ENCODE measurements around the gene DUSP28. TPM values are rescaled to one million over a fixed set of nuclear protein-coding genes. Genes with fewer than 3 reads are reported as not detected.
"Not testable (repeated sequence)": the region's sequence is repeated elsewhere in the genome, so short reads cannot be mapped to it uniquely, and the experiment has no call there.

The DUSP28 gene
- total RNA-seq, 4 donors from 2014 or later, result 6.3 to 10.4 (median 8.3) TPM

- H3K27me3 ChIP-seq, result no peaks in the 10 kb centered on the region
- H3K36me3 ChIP-seq, result peaks cover 7% of the 10 kb centered on the region
- DNase-seq (ENCODE audit: low spot score in 2 of 2), result peak in 1 of 2 donors; percentile 55
- TF ChIP-seq POLR2A (IDR thresholded peaks at IDR 0.05) (no peak), EP300 (IDR thresholded peaks at IDR 0.05) (no peak), CTCF (IDR thresholded peaks at IDR 0.05) (no peak), POLR2AphosphoS5 (IDR thresholded peaks at IDR 0.05) (no peak)
- H3K4me1 ChIP-seq, result peaks cover 56% of the 10 kb centered on the region
- H3K27ac ChIP-seq, result no peak overlapping the region
- H3K9me3 ChIP-seq, result no peaks in the 10 kb centered on the region
- peak overlapping the region; percentile 55 for H3K4me3 ChIP-seq
- WGBS, result 82% methylated on average over 16 of the region's 18 CpGs
Measured at GRCh38 chr2:240558236-240558761, 1.9 kb upstream of the DUSP28 start.

- DNase-seq (ENCODE audit: low spot score in 2 of 2), result no peak
- Histone ChIP-seq H3K9me3 (no peaks in the 10 kb centered on the region), H3K4me1 (peaks cover 59% of the 10 kb centered on the region), H3K4me3 (peak overlapping the region; percentile 63), H3K36me3 (peaks cover 5% of the 10 kb centered on the region), H3K27me3 (no peaks in the 10 kb centered on the region), H3K27ac (no peak overlapping the region)
- WGBS, result 88% methylated on average over 3 of the region's 3 CpGs
- TF ChIP-seq EP300 (IDR thresholded peaks at IDR 0.05) (no peak), POLR2AphosphoS5 (IDR thresholded peaks at IDR 0.05) (no peak), POLR2A (IDR thresholded peaks at IDR 0.05) (no peak), CTCF (IDR thresholded peaks at IDR 0.05) (no peak)
Measured at GRCh38 chr2:240559286-240559685, 871 bp upstream of the DUSP28 start.

GRCh38 chr2:240560480-240561324, 545 bp downstream of the DUSP28 start:
- H3K27ac ChIP-seq, result peak overlapping the region; percentile 96
- no peaks in the 10 kb centered on the region for H3K9me3 ChIP-seq
- H3K4me1 ChIP-seq, result peaks cover 73% of the 10 kb centered on the region
- H3K4me3 ChIP-seq, result peak overlapping the region; percentile 63
- no peaks in the 10 kb centered on the region for H3K27me3 ChIP-seq
- no peaks in the 10 kb centered on the region for H3K36me3 ChIP-seq
- DNase-seq (ENCODE audit: low spot score in 2 of 2), result peak; percentile 100
- peak in 2 of 3 donors; percentile 22 to 40 for TF ChIP-seq POLR2AphosphoS5 (IDR thresholded peaks at IDR 0.05)
- TF ChIP-seq CTCF (IDR thresholded peaks at IDR 0.05), result peak; percentile 20 to 50
- TF ChIP-seq POLR2A (IDR thresholded peaks at IDR 0.05), result peak; percentile 7 to 54
- no peak for TF ChIP-seq EP300 (IDR thresholded peaks at IDR 0.05)
- 0% methylated on average over 6 of the region's 101 CpGs for WGBS

- no peak for TF ChIP-seq POLR2AphosphoS5 (IDR thresholded peaks at IDR 0.05)
- TF ChIP-seq POLR2A (IDR thresholded peaks at IDR 0.05), result peak in 1 of 2 donors; percentile 20
- TF ChIP-seq CTCF (IDR thresholded peaks at IDR 0.05), result no peak
- peak overlapping the region; percentile 96 for H3K27ac ChIP-seq
Measured at GRCh38 chr2:240561325-240561971, 1.3 kb downstream of the DUSP28 start.

GRCh38 chr2:240563231-240563630, 3.1 kb downstream of the DUSP28 start:
- not testable (repeated sequence) for H3K36me3 ChIP-seq, H3K27ac ChIP-seq, H3K9me3 ChIP-seq, H3K27me3 ChIP-seq, H3K4me3 ChIP-seq
- DNase-seq (ENCODE audit: low spot score in 2 of 2), result peak in 1 of 2 donors; percentile 70
- peaks cover 80% of the 10 kb centered on the region for H3K4me1 ChIP-seq
- WGBS, result 93% methylated on average over 17 of the region's 17 CpGs

More at GRCh38 chr2:240561325-240561971, 1.3 kb downstream of the DUSP28 start:
- H3K27me3 ChIP-seq, result no peaks in the 10 kb centered on the region
- DNase-seq (ENCODE audit: low spot score in 2 of 2), result peak in 1 of 2 donors; percentile 40
- no peaks in the 10 kb centered on the region for H3K36me3 ChIP-seq
- 23% methylated on average over 9 of the region's 14 CpGs for WGBS
- peaks cover 80% of the 10 kb centered on the region for H3K4me1 ChIP-seq
- H3K4me3 ChIP-seq, result peak overlapping the region; percentile 63
- H3K9me3 ChIP-seq, result no peaks in the 10 kb centered on the region
